Sigmoid colon (tissue), 7 donors: ENCODE data around the gene DGCR2. TPM values are rescaled to one million over a fixed set of nuclear protein-coding genes. Genes with fewer than 3 reads are reported as not detected.

Source experiments
- DNase-seq: peaks from one replicate; pipeline ENCODE4 v3.0.0-alpha.2; 2019
- H3K27ac ChIP-seq, 4 donors: fragments of 200-600 bp; sonication (generic); one replicate each; pipeline ENCODE4 v1.5.1; 2016 to 2019; ENCODE audit warnings: mild to moderate bottlenecking in 1 of 4
- H3K27me3 ChIP-seq, 3 donors: fragments of 200-600 bp; sonication (generic); one replicate each; pipeline ENCODE4 v1.5.1; 2019; ENCODE audit warnings: mild to moderate bottlenecking in 1 of 3
- H3K36me3 ChIP-seq, 4 donors: fragments of 200-600 bp; sonication (generic); one replicate each; pipeline ENCODE4 v1.5.1; 2016 to 2019
- H3K4me1 ChIP-seq, 4 donors: fragments of 200-600 bp; sonication (generic); one replicate each; pipeline ENCODE4 v1.5.1; 2017 to 2019
- H3K4me3 ChIP-seq, 4 donors: fragments of 200-600 bp; sonication (generic); one replicate each; pipeline ENCODE4 v1.5.1; 2017 to 2019; ENCODE audit warnings: mild to moderate bottlenecking in 2 of 4, moderate library complexity in 1 of 4
- H3K9me3 ChIP-seq, 4 donors: fragments of 200-600 bp in 3 of 4; sonication (generic) in 3 of 4; one replicate each; pipeline versions ENCODE4 v1.5.1 to v1.6.1; 2013 to 2019
- CTCF ChIP-seq, 4 experiments: fragments of 450-650 bp in 3 of 4; fragments of 200-600 bp in 1 of 4; IDR thresholded peaks; one replicate each; pipeline ENCODE4 v1.5.1; 2016 to 2019; ENCODE audit warnings: antibody characterized with exemption in 4 of 4, mild to moderate bottlenecking in 3 of 4, moderate library complexity in 2 of 4
- EP300 ChIP-seq, 4 donors: sonication (generic); formaldehyde crosslinking; IDR thresholded peaks; one replicate each; pipeline ENCODE4 v1.6.1; 2017; ENCODE audit warnings: antibody characterized with exemption in 4 of 4
- POLR2A ChIP-seq, 2 donors: fragments of 450-650 bp; IDR thresholded peaks; one replicate each; pipeline ENCODE4 v1.6.1; 2016; ENCODE audit warnings: antibody characterized with exemption in 2 of 2, mild to moderate bottlenecking in 2 of 2, moderate library complexity in 2 of 2
- POLR2AphosphoS5 ChIP-seq, 4 donors: sonication (generic); formaldehyde crosslinking; IDR thresholded peaks; one replicate each; pipeline ENCODE4 v1.6.1; 2017; ENCODE audit warnings: antibody characterized with exemption in 4 of 4
- WGBS, 2 donors: extraction: QIAGEN DNeasy Blood & Tissue Kit; methylation state at CpG; one replicate each; pipeline ENCODE4 v1.1.7; 2013; 5-methylcytosine and 5-hydroxymethylcytosine counted together
- intact Hi-C: fragments of 100-400 bp; cut with DNase I; formaldehyde crosslinking; loops from one replicate; pipeline ENCODE4 v1.15.1; 2023
- polyA plus RNA-seq, 3 donors: library from polyadenylated mRNA; stranded (reverse); fragments of 200-250 nt; gene quantifications; one replicate each; pipeline ENCODE4 v1.2.3, GENCODE V29; 2013
- total RNA-seq, 4 donors: library from RNA; depleted of rRNA; stranded (reverse); fragments of >200 nt; gene quantifications; one replicate each; pipeline ENCODE4 v1.1.0, GENCODE V29; 2016
- donor health status: healthy with polysubstance abuse.
- donor health status: Bipolar disorder and iron deficiency.
- donor health status: healthy.

Gene DGCR2
- total and polyA plus RNA-seq, 7 donors: 7.2 to 68.7 (median 31.5) TPM

- 4 to 6% methylated on average over 92 of the region's 92 CpGs for WGBS, 2 donors
- TF ChIP-seq CTCF (IDR thresholded peaks at IDR 0.05) (no peak), POLR2AphosphoS5 (IDR thresholded peaks at IDR 0.05) (no peak), POLR2A (IDR thresholded peaks at IDR 0.05) (no peak), EP300 (IDR thresholded peaks at IDR 0.05) (no peak)
- Histone ChIP-seq H3K27me3 (peaks cover 25 to 66% (median 50%) of the 10 kb centered on the region in 3 donors), H3K4me1 (peaks cover 0 to 14% (median 10%) of the 10 kb centered on the region in 4 donors), H3K4me3 (peak overlapping the region in 3 of 4 donors; percentile 5 to 30 (median 29)), H3K27ac (no peak overlapping the region), H3K9me3 (no peaks in the 10 kb centered on the region), H3K36me3 (no peaks in the 10 kb centered on the region)
- no peak for DNase-seq
- intact Hi-C loops: loop anchor here (10.0 kb wide), 1 partner anchor 146 kb away; the partner anchor contains the start of gene CLTCL1
These were observed 27.1 kb upstream of the DGCR2 start for GRCh38 chr22:19149047-19149883.

- Histone ChIP-seq H3K9me3 (no peaks in the 10 kb centered on the region), H3K27me3 (peaks cover 25 to 59% (median 46%) of the 10 kb centered on the region in 3 donors), H3K36me3 (no peaks in the 10 kb centered on the region), H3K4me3 (peak overlapping the region in 1 of 4 donors; percentile 29), H3K27ac (no peak overlapping the region), H3K4me1 (peaks cover 0 to 19% (median 17%) of the 10 kb centered on the region in 4 donors)
- intact Hi-C loops: loop anchor here (10.0 kb wide), 1 partner anchor 146 kb away; the partner anchor contains the start of gene CLTCL1
- DNase-seq: no peak
- TF ChIP-seq POLR2A (IDR thresholded peaks at IDR 0.05): no peak
- TF ChIP-seq CTCF (IDR thresholded peaks at IDR 0.05): no peak
- no peak for TF ChIP-seq EP300 (IDR thresholded peaks at IDR 0.05)
- no peak for TF ChIP-seq POLR2AphosphoS5 (IDR thresholded peaks at IDR 0.05)
- 37% methylated on average over 33 of the region's 33 CpGs for WGBS, 2 donors
These were observed 26.3 kb upstream of the DGCR2 start for GRCh38 chr22:19148417-19149046.

GRCh38 chr22:19147195-19147780 is 25.1 kb upstream of the DGCR2 start:
- peaks cover 25 to 47% (median 36%) of the 10 kb centered on the region in 3 donors for H3K27me3 ChIP-seq
- no peak for DNase-seq
- TF ChIP-seq POLR2A (IDR thresholded peaks at IDR 0.05): no peak
- TF ChIP-seq POLR2AphosphoS5 (IDR thresholded peaks at IDR 0.05): no peak
- TF ChIP-seq EP300 (IDR thresholded peaks at IDR 0.05): no peak
- no peak for TF ChIP-seq CTCF (IDR thresholded peaks at IDR 0.05)
- WGBS, 2 donors: 37 to 46% methylated on average over 9 of the region's 9 CpGs
- H3K27ac ChIP-seq: no peak overlapping the region
- H3K4me1 ChIP-seq: peaks cover 0 to 30% (median 25%) of the 10 kb centered on the region in 4 donors
- no peaks in the 10 kb centered on the region for H3K9me3 ChIP-seq
- no peak overlapping the region for H3K4me3 ChIP-seq
- peaks cover 3 to 7% (median 4%) of the 10 kb centered on the region in 4 donors for H3K36me3 ChIP-seq
- intact Hi-C loops: loop anchor here (10.0 kb wide), 1 partner anchor 148 kb away; the partner anchor contains the start of gene CLTCL1

- no peaks in the 10 kb centered on the region for H3K9me3 ChIP-seq
- peaks cover 0 to 30% (median 25%) of the 10 kb centered on the region in 4 donors for H3K4me1 ChIP-seq
- TF ChIP-seq POLR2AphosphoS5 (IDR thresholded peaks at IDR 0.05) (no peak), POLR2A (IDR thresholded peaks at IDR 0.05) (no peak), CTCF (IDR thresholded peaks at IDR 0.05) (no peak), EP300 (IDR thresholded peaks at IDR 0.05) (no peak)
- DNase-seq: no peak
- WGBS, 2 donors: 81 to 86% methylated on average over 11 of the region's 11 CpGs
- H3K27me3 ChIP-seq: peaks cover 22 to 38% (median 28%) of the 10 kb centered on the region in 3 donors
- H3K27ac ChIP-seq: no peak overlapping the region
- intact Hi-C loops: loop anchor here (10.0 kb wide), 1 partner anchor 148 kb away; the partner anchor contains the start of gene CLTCL1
- peaks cover 11 to 16% (median 13%) of the 10 kb centered on the region in 4 donors for H3K36me3 ChIP-seq
- H3K4me3 ChIP-seq: no peak overlapping the region
These were observed 24.2 kb upstream of the DGCR2 start for GRCh38 chr22:19146215-19146968.
